Measurements from ENCODE around the gene TCERG1L. TPM values are rescaled to one million over a fixed set of nuclear protein-coding genes. Genes with fewer than 3 reads are reported as not detected.
"Not testable (repeated sequence)": the region's sequence is repeated elsewhere in the genome, so short reads cannot be mapped to it uniquely, and the experiment has no call there.

The TCERG1L gene
- polyA plus RNA-seq, 1 experiment: not detected

DNA sequence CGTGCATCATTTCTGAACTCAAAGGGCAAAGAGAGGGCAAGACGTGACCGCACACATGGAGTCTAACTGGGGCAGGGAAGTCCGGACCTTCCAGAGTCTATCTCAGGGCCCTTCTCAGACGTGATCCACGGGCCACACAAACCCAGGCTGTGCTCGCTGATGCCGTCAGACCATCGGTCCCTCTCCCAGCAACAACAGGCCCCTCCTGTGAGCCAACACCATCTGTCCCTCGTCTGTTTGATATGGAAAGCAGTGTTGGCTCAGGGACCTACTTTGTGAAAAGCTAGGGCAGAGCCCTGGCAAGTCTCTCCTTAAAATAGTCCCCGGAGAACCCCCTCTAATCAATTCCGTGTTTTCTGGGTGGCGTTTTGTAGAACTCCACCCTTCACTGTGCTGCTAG, 208.8 kb downstream of the TCERG1L start:
- Histone ChIP-seq H3K36me3 (ENCODE audit: control insufficient read depth, insufficient read depth, low read length) (no peaks in the 10 kb centered on the region), H3K4me3 (ENCODE audit: low read depth, low read length) (no peak overlapping the region), H3K27me3 (ENCODE audit: control insufficient read depth, insufficient read depth, low read length) (no peaks in the 10 kb centered on the region)
- DNase-seq (ENCODE audit: low read depth): no peak
- CTCF ChIA-PET: no interaction called here
- POLR2A ChIA-PET: no interaction called here
- TF ChIP-seq, protein P1, sequence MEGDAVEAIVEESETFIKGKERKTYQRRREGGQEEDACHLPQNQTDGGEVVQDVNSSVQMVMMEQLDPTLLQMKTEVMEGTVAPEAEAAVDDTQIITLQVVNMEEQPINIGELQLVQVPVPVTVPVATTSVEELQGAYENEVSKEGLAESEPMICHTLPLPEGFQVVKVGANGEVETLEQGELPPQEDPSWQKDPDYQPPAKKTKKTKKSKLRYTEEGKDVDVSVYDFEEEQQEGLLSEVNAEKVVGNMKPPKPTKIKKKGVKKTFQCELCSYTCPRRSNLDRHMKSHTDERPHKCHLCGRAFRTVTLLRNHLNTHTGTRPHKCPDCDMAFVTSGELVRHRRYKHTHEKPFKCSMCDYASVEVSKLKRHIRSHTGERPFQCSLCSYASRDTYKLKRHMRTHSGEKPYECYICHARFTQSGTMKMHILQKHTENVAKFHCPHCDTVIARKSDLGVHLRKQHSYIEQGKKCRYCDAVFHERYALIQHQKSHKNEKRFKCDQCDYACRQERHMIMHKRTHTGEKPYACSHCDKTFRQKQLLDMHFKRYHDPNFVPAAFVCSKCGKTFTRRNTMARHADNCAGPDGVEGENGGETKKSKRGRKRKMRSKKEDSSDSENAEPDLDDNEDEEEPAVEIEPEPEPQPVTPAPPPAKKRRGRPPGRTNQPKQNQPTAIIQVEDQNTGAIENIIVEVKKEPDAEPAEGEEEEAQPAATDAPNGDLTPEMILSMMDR (IDR thresholded peaks at IDR 0.05; ENCODE audit: insufficient read depth, low read depth, low read length): no peak

DNA sequence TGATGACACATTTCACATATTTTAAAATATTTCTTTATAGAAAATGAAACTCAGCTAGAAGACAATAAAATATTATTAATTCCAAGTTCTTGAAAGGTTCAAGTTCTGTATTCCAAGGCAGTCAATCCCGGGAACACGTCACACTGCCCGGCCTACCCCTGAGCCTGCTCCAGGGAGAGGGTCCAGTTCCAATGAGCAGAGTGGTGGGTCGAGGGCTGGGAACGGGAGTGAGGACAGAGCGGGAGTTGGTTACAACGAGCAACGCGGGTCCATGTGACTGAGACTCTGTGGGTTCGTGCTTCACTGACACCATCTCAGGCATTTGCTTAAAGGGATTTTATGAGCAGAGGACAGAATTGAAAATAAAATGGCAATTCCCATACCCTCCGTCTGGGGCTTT, 209.4 kb downstream of the TCERG1L start:
- Histone ChIP-seq H3K36me3 (ENCODE audit: control insufficient read depth, insufficient read depth, low read length) (no peaks in the 10 kb centered on the region), H3K4me3 (ENCODE audit: low read depth, low read length) (no peak overlapping the region), H3K27me3 (ENCODE audit: control insufficient read depth, insufficient read depth, low read length) (no peaks in the 10 kb centered on the region)
- TF ChIP-seq, protein P1 (IDR thresholded peaks at IDR 0.05; ENCODE audit: insufficient read depth, low read depth, low read length): no peak
- CTCF ChIA-PET: no interaction called here
- no peak for DNase-seq (ENCODE audit: low read depth)
- POLR2A ChIA-PET: no interaction called here

DNA sequence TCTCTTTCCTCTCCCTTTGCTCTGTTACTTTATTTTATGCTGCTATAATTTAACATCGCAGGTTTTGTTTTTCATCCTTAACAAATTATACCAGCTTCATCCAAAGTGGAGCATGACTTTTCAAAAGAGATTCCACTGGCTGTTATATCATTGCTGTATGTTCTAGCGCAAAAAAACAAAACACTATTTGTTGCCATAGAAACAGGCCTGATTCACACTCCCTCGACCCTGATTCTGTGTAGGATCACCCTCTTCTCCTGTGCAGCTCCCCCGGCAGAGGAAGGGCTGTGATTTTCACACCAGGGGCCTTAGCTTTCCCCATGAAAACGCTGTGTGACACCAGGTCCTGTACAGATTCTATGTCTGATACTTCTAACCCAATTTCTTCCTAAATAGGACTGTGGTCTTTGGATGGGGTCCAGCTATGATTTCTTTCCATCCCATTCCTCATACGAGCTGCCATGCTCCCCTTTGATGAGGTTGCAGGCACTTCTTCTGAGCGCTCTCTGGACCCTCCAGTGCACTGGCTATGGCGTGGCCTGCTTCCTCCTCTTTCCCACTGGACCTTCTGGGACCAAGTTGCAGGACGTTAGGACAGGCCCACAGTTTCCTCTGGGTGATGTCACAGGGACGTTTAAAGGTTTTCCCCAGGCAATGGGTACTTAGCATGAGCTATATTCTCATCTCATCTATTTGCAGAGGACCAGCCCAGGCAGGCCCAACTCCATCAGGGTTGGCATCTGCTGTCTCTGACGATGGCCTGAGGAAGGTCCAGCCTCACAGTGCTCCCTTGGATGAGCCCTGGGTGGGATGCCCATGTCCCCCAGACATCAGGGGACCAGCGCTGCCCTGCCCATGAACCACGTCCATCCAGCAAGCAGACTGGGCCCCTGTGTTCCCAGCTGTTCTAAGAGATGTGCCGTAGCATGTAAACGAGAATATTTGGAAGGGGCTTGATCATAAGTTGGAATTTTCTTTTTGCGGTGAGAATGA, 210.8 kb downstream of the TCERG1L start:
- H3K36me3 ChIP-seq (ENCODE audit: control insufficient read depth, insufficient read depth, low read length); H3K27me3 ChIP-seq (ENCODE audit: control insufficient read depth, insufficient read depth, low read length); CTCF ChIA-PET; POLR2A ChIA-PET; DNase-seq (ENCODE audit: low read depth); H3K4me3 ChIP-seq (ENCODE audit: low read depth, low read length): not testable (repeated sequence)

DNA sequence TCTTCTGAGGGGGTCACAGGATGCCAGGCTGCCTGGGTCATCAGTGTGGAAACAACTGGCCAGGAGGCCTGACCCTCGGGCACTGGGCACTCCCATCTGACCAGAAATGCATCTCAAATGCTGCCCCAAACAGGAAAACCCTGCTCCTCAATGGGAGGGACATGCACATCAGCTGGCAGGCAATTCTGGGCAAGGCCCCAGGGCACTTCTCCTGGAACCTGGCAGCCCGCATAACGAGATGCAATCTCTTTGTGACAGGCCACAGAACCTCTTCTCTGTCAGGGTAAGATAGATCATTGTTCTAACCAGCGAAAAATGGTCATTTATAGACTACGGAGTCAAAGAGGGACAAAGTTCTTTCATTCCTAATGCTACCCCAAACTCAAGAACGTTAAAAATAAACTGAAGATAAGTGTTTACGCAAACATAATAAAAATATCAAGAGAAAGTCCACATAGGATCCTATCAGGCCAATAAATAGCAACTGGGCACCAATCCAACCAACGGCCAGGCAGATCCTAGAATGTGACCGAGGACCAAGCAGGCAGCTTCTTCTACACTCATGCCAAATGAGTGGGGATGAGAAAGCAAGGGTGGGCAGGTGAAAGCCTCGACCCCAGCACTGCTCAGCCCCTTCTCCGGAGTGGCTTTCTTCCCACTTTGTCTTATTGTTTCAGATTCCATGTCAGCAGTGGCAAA, 212.3 kb downstream of the TCERG1L start:
- DNase-seq (ENCODE audit: low read depth): no peak
- Histone ChIP-seq H3K36me3 (ENCODE audit: control insufficient read depth, insufficient read depth, low read length) (no peaks in the 10 kb centered on the region), H3K4me3 (ENCODE audit: low read depth, low read length) (no peak overlapping the region), H3K27me3 (ENCODE audit: control insufficient read depth, insufficient read depth, low read length) (no peaks in the 10 kb centered on the region)
- CTCF ChIA-PET: no interaction called here
- POLR2A ChIA-PET: no interaction called here
- TF ChIP-seq, protein P1 (IDR thresholded peaks at IDR 0.05; ENCODE audit: insufficient read depth, low read depth, low read length): no peak

DNA sequence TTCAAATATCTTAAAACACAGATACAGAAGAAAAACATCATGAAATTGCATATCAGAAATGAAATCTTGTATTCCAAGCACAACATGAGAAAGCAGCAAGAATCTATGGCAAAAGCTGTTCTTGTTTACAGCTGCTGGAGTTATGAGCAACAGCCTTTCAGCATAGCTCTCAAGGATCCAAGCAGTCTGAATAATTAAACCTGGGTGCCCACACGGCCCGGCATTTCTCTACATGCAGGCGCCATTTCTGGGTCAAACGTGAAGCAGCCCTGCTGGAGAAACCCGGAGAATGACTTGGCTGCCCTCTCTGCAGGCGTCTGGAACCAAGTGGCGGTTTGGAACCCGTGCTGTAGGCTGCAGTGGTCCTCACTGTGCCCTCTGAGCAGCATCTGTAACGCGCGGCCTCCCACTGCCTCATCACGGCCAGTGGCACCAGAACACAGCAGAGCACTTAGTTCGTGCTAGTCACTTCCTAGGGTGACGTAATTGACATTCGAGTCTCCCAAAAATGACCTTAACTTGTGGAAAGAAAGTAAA, 213.0 kb downstream of the TCERG1L start:
- TF ChIP-seq, protein P1 (IDR thresholded peaks at IDR 0.05; ENCODE audit: insufficient read depth, low read depth, low read length): no peak
- H3K27me3 ChIP-seq (ENCODE audit: control insufficient read depth, insufficient read depth, low read length): no peaks in the 10 kb centered on the region
- H3K4me3 ChIP-seq (ENCODE audit: low read depth, low read length): no peak overlapping the region
- no peak for DNase-seq (ENCODE audit: low read depth)
- POLR2A ChIA-PET: no interaction called here
- no peaks in the 10 kb centered on the region for H3K36me3 ChIP-seq (ENCODE audit: control insufficient read depth, insufficient read depth, low read length)
- CTCF ChIA-PET: no interaction called here

Measured in BJ (cell line).